Measurements from ENCODE around the gene SLC9A8. TPM values are rescaled to one million over a fixed set of nuclear protein-coding genes. Genes with fewer than 3 reads are reported as not detected.

Gene SLC9A8
- total and polyA plus RNA-seq, 9 of the 15 experiments (the other 6 are each of a cell fraction or from before 2014, with no cell fraction given), result 0.56 to 9.7 (median 5.0) TPM

DNA sequence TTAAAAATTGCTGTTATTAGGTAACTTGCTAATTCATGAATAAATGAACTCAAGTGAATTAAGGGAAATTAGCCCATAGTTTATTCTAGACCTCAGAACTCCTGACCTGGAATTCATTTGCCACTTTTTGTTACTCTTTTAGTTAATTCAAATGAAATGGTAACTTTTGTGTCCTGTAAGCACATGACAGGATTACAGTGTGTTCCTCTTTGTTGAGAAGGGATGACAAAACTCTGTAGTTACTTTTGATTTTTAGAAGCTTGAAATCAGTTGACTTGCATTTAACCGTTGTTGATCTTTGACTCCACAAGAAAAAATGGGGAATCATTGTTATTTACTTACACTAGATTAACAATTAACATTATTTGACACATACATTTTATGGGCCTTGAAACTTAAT lies 6.2 kb downstream of the SLC9A8 start:
- Histone ChIP-seq H3K79me2 (ENCODE audit: control insufficient read depth, insufficient read depth, low read length) (peaks cover 9% of the 10 kb centered on the region; the same call in 2 of the 3 replicates), H3K9me1 (ENCODE audit: control insufficient read depth, insufficient read depth, low read length) (no peaks in the 10 kb centered on the region), H3K4me1 (replicated peaks in 1 of 2; ENCODE audit: control insufficient read depth in 2 of 2, insufficient read depth in 2 of 2, low read length in 2 of 2) (peaks cover under 1 to 5% of the 10 kb centered on the region in 2 experiments; a peak in 2 of 5 replicates), H3K9me3 (replicated peaks; ENCODE audit: control insufficient read depth, insufficient read depth, low read depth, low read length) (no peaks in the 10 kb centered on the region), H3K27me3 (ENCODE audit: control insufficient read depth in 2 of 2, insufficient read depth in 2 of 2, low read length in 2 of 2) (no peaks in the 10 kb centered on the region), H3K9ac (ENCODE audit: insufficient read depth in 1 of 2, low read depth in 2 of 2, low read length in 2 of 2) (no peak overlapping the region), H2AFZ (ENCODE audit: low read depth, low read length) (no peak overlapping the region), H3K36me3 (ENCODE audit: control insufficient read depth, insufficient read depth, low read length) (peaks cover 67% of the 10 kb centered on the region), H4K20me1 (replicated peaks; ENCODE audit: control insufficient read depth, insufficient read depth, low read length) (no peaks in the 10 kb centered on the region), H3K4me3 (no peak overlapping the region), H3K27ac (ENCODE audit: extremely low read depth, low read depth, low read length) (no peak overlapping the region), H3K4me2 (ENCODE audit: insufficient read depth, low read length) (no peak overlapping the region)
- ATAC-seq, result no peak
- ChIA-PET POLR2A (interaction anchor here (1.2 kb wide), 1 partner anchor 194 kb away, joined by 3 read pairs; no protein-coding TSS in a partner anchor), CTCF (ENCODE audit: low intra/inter-chr PET ratio) (no interaction called here)
- in situ Hi-C loops (cut with MboI), result no loop called here
- no TSS peak for BruUV-seq (replicated peaks)
- no peak for FAIRE-seq
- TF ChIP-seq MBD2 (IDR thresholded peaks at IDR 0.05; ENCODE audit: borderline replicate concordance, low read depth) (no peak), E2F3 (CRISPR knock-in tag; IDR thresholded peaks at IDR 0.05) (no peak), ZNF717 (CRISPR knock-in tag; IDR thresholded peaks at IDR 0.05) (no peak), BCL6 (CRISPR knock-in tag; IDR thresholded peaks at IDR 0.05) (no peak), EHMT2 (IDR thresholded peaks at IDR 0.05) (no peak), RBM39 (optimal IDR thresholded peaks at IDR 0.05; ENCODE audit: low read depth, low read length) (no peak), ZNF23 (CRISPR knock-in tag; IDR thresholded peaks at IDR 0.05) (no peak), ZNF589 (CRISPR knock-in tag; IDR thresholded peaks at IDR 0.05; ENCODE audit: low read depth) (no peak), LARP7 (IDR thresholded peaks at IDR 0.05) (no peak)
- TF ChIP-seq, protein P1, sequence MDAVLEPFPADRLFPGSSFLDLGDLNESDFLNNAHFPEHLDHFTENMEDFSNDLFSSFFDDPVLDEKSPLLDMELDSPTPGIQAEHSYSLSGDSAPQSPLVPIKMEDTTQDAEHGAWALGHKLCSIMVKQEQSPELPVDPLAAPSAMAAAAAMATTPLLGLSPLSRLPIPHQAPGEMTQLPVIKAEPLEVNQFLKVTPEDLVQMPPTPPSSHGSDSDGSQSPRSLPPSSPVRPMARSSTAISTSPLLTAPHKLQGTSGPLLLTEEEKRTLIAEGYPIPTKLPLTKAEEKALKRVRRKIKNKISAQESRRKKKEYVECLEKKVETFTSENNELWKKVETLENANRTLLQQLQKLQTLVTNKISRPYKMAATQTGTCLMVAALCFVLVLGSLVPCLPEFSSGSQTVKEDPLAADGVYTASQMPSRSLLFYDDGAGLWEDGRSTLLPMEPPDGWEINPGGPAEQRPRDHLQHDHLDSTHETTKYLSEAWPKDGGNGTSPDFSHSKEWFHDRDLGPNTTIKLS (IDR thresholded peaks at IDR 0.05; ENCODE audit: borderline replicate concordance, low read depth), result no peak
- TF ChIP-seq, protein P2, sequence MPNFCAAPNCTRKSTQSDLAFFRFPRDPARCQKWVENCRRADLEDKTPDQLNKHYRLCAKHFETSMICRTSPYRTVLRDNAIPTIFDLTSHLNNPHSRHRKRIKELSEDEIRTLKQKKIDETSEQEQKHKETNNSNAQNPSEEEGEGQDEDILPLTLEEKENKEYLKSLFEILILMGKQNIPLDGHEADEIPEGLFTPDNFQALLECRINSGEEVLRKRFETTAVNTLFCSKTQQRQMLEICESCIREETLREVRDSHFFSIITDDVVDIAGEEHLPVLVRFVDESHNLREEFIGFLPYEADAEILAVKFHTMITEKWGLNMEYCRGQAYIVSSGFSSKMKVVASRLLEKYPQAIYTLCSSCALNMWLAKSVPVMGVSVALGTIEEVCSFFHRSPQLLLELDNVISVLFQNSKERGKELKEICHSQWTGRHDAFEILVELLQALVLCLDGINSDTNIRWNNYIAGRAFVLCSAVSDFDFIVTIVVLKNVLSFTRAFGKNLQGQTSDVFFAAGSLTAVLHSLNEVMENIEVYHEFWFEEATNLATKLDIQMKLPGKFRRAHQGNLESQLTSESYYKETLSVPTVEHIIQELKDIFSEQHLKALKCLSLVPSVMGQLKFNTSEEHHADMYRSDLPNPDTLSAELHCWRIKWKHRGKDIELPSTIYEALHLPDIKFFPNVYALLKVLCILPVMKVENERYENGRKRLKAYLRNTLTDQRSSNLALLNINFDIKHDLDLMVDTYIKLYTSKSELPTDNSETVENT (CRISPR knock-in tag; IDR thresholded peaks at IDR 0.05), result no peak
- TF ChIP-seq, protein P3, sequence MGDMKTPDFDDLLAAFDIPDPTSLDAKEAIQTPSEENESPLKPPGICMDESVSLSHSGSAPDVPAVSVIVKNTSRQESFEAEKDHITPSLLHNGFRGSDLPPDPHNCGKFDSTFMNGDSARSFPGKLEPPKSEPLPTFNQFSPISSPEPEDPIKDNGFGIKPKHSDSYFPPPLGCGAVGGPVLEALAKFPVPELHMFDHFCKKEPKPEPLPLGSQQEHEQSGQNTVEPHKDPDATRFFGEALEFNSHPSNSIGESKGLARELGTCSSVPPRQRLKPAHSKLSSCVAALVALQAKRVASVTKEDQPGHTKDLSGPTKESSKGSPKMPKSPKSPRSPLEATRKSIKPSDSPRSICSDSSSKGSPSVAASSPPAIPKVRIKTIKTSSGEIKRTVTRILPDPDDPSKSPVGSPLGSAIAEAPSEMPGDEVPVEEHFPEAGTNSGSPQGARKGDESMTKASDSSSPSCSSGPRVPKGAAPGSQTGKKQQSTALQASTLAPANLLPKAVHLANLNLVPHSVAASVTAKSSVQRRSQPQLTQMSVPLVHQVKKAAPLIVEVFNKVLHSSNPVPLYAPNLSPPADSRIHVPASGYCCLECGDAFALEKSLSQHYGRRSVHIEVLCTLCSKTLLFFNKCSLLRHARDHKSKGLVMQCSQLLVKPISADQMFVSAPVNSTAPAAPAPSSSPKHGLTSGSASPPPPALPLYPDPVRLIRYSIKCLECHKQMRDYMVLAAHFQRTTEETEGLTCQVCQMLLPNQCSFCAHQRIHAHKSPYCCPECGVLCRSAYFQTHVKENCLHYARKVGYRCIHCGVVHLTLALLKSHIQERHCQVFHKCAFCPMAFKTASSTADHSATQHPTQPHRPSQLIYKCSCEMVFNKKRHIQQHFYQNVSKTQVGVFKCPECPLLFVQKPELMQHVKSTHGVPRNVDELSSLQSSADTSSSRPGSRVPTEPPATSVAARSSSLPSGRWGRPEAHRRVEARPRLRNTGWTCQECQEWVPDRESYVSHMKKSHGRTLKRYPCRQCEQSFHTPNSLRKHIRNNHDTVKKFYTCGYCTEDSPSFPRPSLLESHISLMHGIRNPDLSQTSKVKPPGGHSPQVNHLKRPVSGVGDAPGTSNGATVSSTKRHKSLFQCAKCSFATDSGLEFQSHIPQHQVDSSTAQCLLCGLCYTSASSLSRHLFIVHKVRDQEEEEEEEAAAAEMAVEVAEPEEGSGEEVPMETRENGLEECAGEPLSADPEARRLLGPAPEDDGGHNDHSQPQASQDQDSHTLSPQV (IDR thresholded peaks at IDR 0.05), result no peak
- TF ChIP-seq, protein P4, sequence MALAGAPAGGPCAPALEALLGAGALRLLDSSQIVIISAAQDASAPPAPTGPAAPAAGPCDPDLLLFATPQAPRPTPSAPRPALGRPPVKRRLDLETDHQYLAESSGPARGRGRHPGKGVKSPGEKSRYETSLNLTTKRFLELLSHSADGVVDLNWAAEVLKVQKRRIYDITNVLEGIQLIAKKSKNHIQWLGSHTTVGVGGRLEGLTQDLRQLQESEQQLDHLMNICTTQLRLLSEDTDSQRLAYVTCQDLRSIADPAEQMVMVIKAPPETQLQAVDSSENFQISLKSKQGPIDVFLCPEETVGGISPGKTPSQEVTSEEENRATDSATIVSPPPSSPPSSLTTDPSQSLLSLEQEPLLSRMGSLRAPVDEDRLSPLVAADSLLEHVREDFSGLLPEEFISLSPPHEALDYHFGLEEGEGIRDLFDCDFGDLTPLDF (CRISPR knock-in tag; IDR thresholded peaks at IDR 0.05), result no peak
- no peak for DNase-seq (ENCODE audit: extremely low read depth in 1 of 4, low spot score in 3 of 4)
- intact Hi-C loops (cut with micrococcal nuclease), result loop anchor here (10.0 kb wide), 1 partner anchor 104 kb away; the partner anchor contains the start of gene B4GALT5
- 95% methylated on average over 1 of the region's 1 CpG for WGBS (ENCODE audit: insufficient coverage, low coverage, missing lambda C conversion rate)

Data from K562 (cell line).